H1 (cell line): ENCODE measurements around the gene TRAF5. TPM values are rescaled to one million over a fixed set of nuclear protein-coding genes. Genes with fewer than 3 reads are reported as not detected.

Source experiments
- CTCF ChIA-PET: fragments of 300-600 bp; sonication (Branson Sonifier 250); formaldehyde crosslinking; loops from one replicate; lab custom pipeline; 2021; ENCODE audit not compliant: partially characterized antibody; lab: Charles Lee
- POLR2A ChIA-PET: fragments of 300-600 bp; sonication (Branson Sonifier 250); formaldehyde crosslinking; loops from one replicate; lab custom pipeline; 2021; ENCODE audit warnings: inconsistent platforms; ENCODE audit not compliant: partially characterized antibody; lab: Charles Lee
- DNase-seq, 2 experiments: peaks; one replicate each; pipeline versions ENCODE4 v3.0.0 to v3.0.0-alpha.2; 2010 to 2022; ENCODE audit warnings: low spot score in 2 of 2, low read depth in 1 of 2, mixed read lengths in 1 of 2
- FAIRE-seq: peaks from 2 replicates; lab custom pipeline; 2011; peaks lifted over from hg19 to GRCh38; lab: Jason Lieb, UNC
- H2AFZ ChIP-seq: 2 replicates; pipeline ENCODE4 v1.8.1; 2012; ENCODE audit warnings: low read length, inconsistent platforms
- H2AK5ac ChIP-seq: 2 replicates; pipeline ENCODE4 v1.6.1; 2013; ENCODE audit warnings: low read depth, low read length
- H2BK120ac ChIP-seq: replicated peaks from 2 replicates; pipeline ENCODE3; 2013; ENCODE audit warnings: low read depth, low read length, inconsistent platforms
- H2BK12ac ChIP-seq: 2 replicates; pipeline ENCODE4 v1.6.1; 2013; ENCODE audit warnings: low read depth, low read length
- H2BK15ac ChIP-seq: 2 replicates; pipeline ENCODE4 v1.6.1; 2013; ENCODE audit warnings: low read length
- H2BK20ac ChIP-seq: 2 replicates; pipeline ENCODE4 v1.6.1; 2013; ENCODE audit warnings: low read length
- H2BK5ac ChIP-seq: 2 replicates; pipeline ENCODE4 v1.6.1; 2013; ENCODE audit warnings: low read depth, low read length
- H3K14ac ChIP-seq: 2 replicates; pipeline ENCODE4 v1.6.1; 2013; ENCODE audit warnings: inconsistent platforms; ENCODE audit not compliant: insufficient read length
- H3K18ac ChIP-seq: 2 replicates; pipeline ENCODE4 v1.6.1; 2013; ENCODE audit warnings: low read length; ENCODE audit errors: extremely low read depth
- H3K23ac ChIP-seq: 2 replicates; pipeline ENCODE4 v1.6.1; 2013; ENCODE audit warnings: inconsistent platforms; ENCODE audit not compliant: insufficient read length
- H3K23me2 ChIP-seq: 2 replicates; pipeline ENCODE4 v1.6.1; 2013; ENCODE audit warnings: low read depth, low read length
- H3K27ac ChIP-seq: 2 replicates; pipeline ENCODE4 v1.6.1; 2011; ENCODE audit warnings: low read depth, low read length, inconsistent platforms
- H3K27me3 ChIP-seq, 4 experiments: replicated peaks in 1 of 4; 1 replicate in 1 of 4; 2 replicates in 3 of 4; pipeline versions ENCODE4 v1.6.1 to v1.8.1; 2011 to 2013; ENCODE audit warnings: low read length in 3 of 4, mild to moderate bottlenecking in 3 of 4, inconsistent platforms in 2 of 4, mixed read lengths in 2 of 4, moderate library complexity in 1 of 4; ENCODE audit not compliant: control insufficient read depth in 3 of 4, insufficient read depth in 3 of 4; ENCODE audit errors: extremely low read depth in 1 of 4
- H3K36me3 ChIP-seq, 4 experiments: 2 replicates each; pipeline versions ENCODE4 v1.6.1 to v1.8.1; 2011 to 2013; ENCODE audit warnings: mild to moderate bottlenecking in 4 of 4, low read length in 3 of 4, moderate library complexity in 2 of 4, control low read depth in 1 of 4, inconsistent platforms in 1 of 4; ENCODE audit not compliant: insufficient read depth in 4 of 4, control insufficient read depth in 2 of 4
- H3K4ac ChIP-seq: replicated peaks from 2 replicates; pipeline ENCODE3; 2013; ENCODE audit warnings: low read length, low read depth, mixed read lengths, inconsistent platforms; ENCODE audit not compliant: insufficient read length
- H3K4me1 ChIP-seq, 4 experiments: replicated peaks in 1 of 4; 1 replicate in 1 of 4; 2 replicates in 3 of 4; pipeline versions ENCODE4 v1.6.1 to v1.8.1; 2011 to 2013; ENCODE audit warnings: low read length in 3 of 4, inconsistent platforms in 2 of 4, mixed read lengths in 1 of 4; ENCODE audit not compliant: insufficient read depth in 4 of 4, control insufficient read depth in 3 of 4
- H3K4me2 ChIP-seq, 2 experiments: 2 replicates each; pipeline versions ENCODE4 v1.6.1 to v1.8.1; 2011 to 2013; ENCODE audit warnings: low read depth in 2 of 2, low read length in 2 of 2, control low read depth in 1 of 2, inconsistent platforms in 1 of 2, mild to moderate bottlenecking in 1 of 2; ENCODE audit not compliant: insufficient read depth in 1 of 2
- H3K4me3 ChIP-seq, 4 experiments: fragments of 200-600, 300-600 bp in 1 of 4; sonication (generic), shearing (Covaris generic), sonication (Bioruptor Twin) in 1 of 4; 2 replicates each; pipeline versions ENCODE4 v1.5.1 to v1.8.1; 2011 to 2016; ENCODE audit warnings: low read length in 4 of 4, low read depth in 3 of 4, control low read depth in 2 of 4, inconsistent platforms in 2 of 4, mild to moderate bottlenecking in 2 of 4, mixed read lengths in 1 of 4, moderate library complexity in 1 of 4; ENCODE audit not compliant: insufficient read depth in 2 of 4; ENCODE audit errors: extremely low read depth in 1 of 4
- H3K56ac ChIP-seq: replicated peaks from 2 replicates; pipeline ENCODE3; 2013; ENCODE audit warnings: low read depth, mild to moderate bottlenecking, mixed read lengths, low read length, inconsistent platforms; ENCODE audit not compliant: insufficient read length
- H3K79me1 ChIP-seq: 2 replicates; pipeline ENCODE4 v1.6.1; 2013; ENCODE audit warnings: low read depth, low read length, control low read depth
- H3K79me2 ChIP-seq, 2 experiments: 2 replicates each; pipeline versions ENCODE4 v1.6.1 to v1.8.1; 2012 to 2013; ENCODE audit warnings: low read length in 2 of 2, mild to moderate bottlenecking in 2 of 2, inconsistent platforms in 1 of 2; ENCODE audit not compliant: insufficient read depth in 2 of 2, control insufficient read depth in 1 of 2
- H3K9ac ChIP-seq, 4 experiments: replicated peaks in 1 of 4; 1 replicate in 1 of 4; 2 replicates in 3 of 4; pipeline versions ENCODE4 v1.6.1 to v1.8.1; 2011 to 2013; ENCODE audit warnings: low read depth in 3 of 4, low read length in 3 of 4, control low read depth in 2 of 4, mild to moderate bottlenecking in 2 of 4, moderate library complexity in 2 of 4, inconsistent platforms in 1 of 4; ENCODE audit errors: extremely low read depth in 1 of 4
- H3K9me3 ChIP-seq, 2 experiments: 2 replicates each; pipeline versions ENCODE4 v1.6.1 to v1.8.1; 2012 to 2013; ENCODE audit warnings: mild to moderate bottlenecking in 2 of 2, moderate library complexity in 2 of 2, control low read depth in 1 of 2, inconsistent platforms in 1 of 2, low read depth in 1 of 2, low read length in 1 of 2, mixed read lengths in 1 of 2; ENCODE audit not compliant: insufficient read depth in 2 of 2
- H4K20me1 ChIP-seq, 2 experiments: replicated peaks in 1 of 2; 2 replicates each; pipeline versions ENCODE3 to v1.8.1; 2011 to 2013; ENCODE audit warnings: inconsistent platforms in 2 of 2, low read length in 2 of 2, mild to moderate bottlenecking in 1 of 2; ENCODE audit not compliant: insufficient read depth in 2 of 2, control insufficient read depth in 1 of 2
- H4K5ac ChIP-seq: 2 replicates; pipeline ENCODE4 v1.6.1; 2013; ENCODE audit warnings: low read length, low read depth, mixed read lengths, inconsistent platforms; ENCODE audit not compliant: insufficient read length
- H4K8ac ChIP-seq: 2 replicates; pipeline ENCODE4 v1.8.0; 2013; ENCODE audit warnings: mild to moderate bottlenecking, moderate library complexity, low read length, inconsistent platforms; ENCODE audit not compliant: insufficient read depth; ENCODE audit errors: extremely low read depth
- H4K91ac ChIP-seq: replicated peaks from 2 replicates; pipeline ENCODE3; 2013; ENCODE audit warnings: low read length, mixed read lengths, inconsistent platforms; ENCODE audit not compliant: insufficient read length
- CHD1 ChIP-seq: IDR thresholded peaks from 2 replicates; pipeline ENCODE4 v1.6.1; 2012; ENCODE audit warnings: low read depth, low read length, improper control_type of control experiment
- CREB1 ChIP-seq: IDR thresholded peaks from 2 replicates; pipeline ENCODE4 v1.6.1; 2012; ENCODE audit warnings: inconsistent platforms
- CTBP2 ChIP-seq: IDR thresholded peaks from 2 replicates; pipeline ENCODE4 v1.7.0; 2011; ENCODE audit warnings: borderline replicate concordance, mild to moderate bottlenecking, moderate library complexity, mixed read lengths, low read length; ENCODE audit not compliant: insufficient read depth, insufficient read length
- KDM4A ChIP-seq: IDR thresholded peaks from one replicate; pipeline ENCODE4 v1.7.1; 2012; ENCODE audit warnings: low read depth, mild to moderate bottlenecking, moderate library complexity, low read length, inconsistent platforms; ENCODE audit not compliant: severe bottlenecking
- KDM5A ChIP-seq: fragments of 200-600 bp; IDR thresholded peaks from 2 replicates; pipeline ENCODE4 v1.7.1; 2012; ENCODE audit warnings: mild to moderate bottlenecking, low read length, inconsistent platforms, mixed read lengths
- NRF1 ChIP-seq: IDR thresholded peaks from 2 replicates; pipeline ENCODE4 v1.6.1; 2011; ENCODE audit warnings: mild to moderate bottlenecking, low read depth, low read length, improper control_type of control experiment
- RBBP5 ChIP-seq: IDR thresholded peaks from 2 replicates; pipeline ENCODE4 v1.7.1; 2012; ENCODE audit warnings: low read depth, mild to moderate bottlenecking, inconsistent platforms, low read length, moderate library complexity, borderline replicate concordance
- SRF ChIP-seq: IDR thresholded peaks from 2 replicates; pipeline ENCODE4 v1.6.1; 2011; ENCODE audit warnings: mild to moderate bottlenecking, low read depth, low read length, moderate library complexity
- SUZ12 ChIP-seq: fragments of 200-600 bp; sonication (generic); IDR thresholded peaks from 2 replicates; pipeline ENCODE4 v1.6.1; 2012; ENCODE audit warnings: mild to moderate bottlenecking, inconsistent platforms, low read length, moderate library complexity, mixed read lengths
- WGBS, 2 experiments: shearing (Covaris generic) in 1 of 2; methylation state at CpG; one replicate each; pipeline versions ENCODE4 v1.1.6 to v1.1.7; 2013 to 2015; ENCODE audit warnings: low lambda C conversion rate in 2 of 2, mixed read lengths in 2 of 2, inconsistent platforms in 1 of 2, low coverage in 1 of 2, missing lambda C conversion rate in 1 of 2; ENCODE audit not compliant: insufficient replicate concordance in 2 of 2, insufficient coverage in 1 of 2, insufficient read length in 1 of 2; ENCODE audit errors: extremely low coverage in 1 of 2, missing lambda C conversion rate in 1 of 2; 5-methylcytosine and 5-hydroxymethylcytosine counted together
- polyA plus RNA-seq, 7 experiments: library from polyadenylated mRNA; depleted of rRNA in 3 of 7; stranded (reverse) in 5 of 7; unstranded in 2 of 7; fragments of >200 nt in 5 of 7; fragments of 200-250 nt in 2 of 7; gene quantifications; 1 replicate in 5 of 7; 2 replicates in 1 of 7; 4 replicates in 1 of 7; pipeline versions ENCODE4 v1.2.1 to v1.2.3, GENCODE V29; 2011 to 2013; ENCODE audit warnings: missing spikeins in 2 of 7, mixed read lengths in 2 of 7
- total RNA-seq: library from RNA; stranded (reverse); fragmentation: NEBNext Ultra II Directional; extraction: Animal tissue kit (Norgen Biotek cat#: 25700); gene quantifications from 2 replicates; pipeline ENCODE4 v1.2.1, GENCODE V29; 2021
- TF ChIP-seq, protein P1 (sequence below): IDR thresholded peaks from 2 replicates; pipeline ENCODE4 v1.6.1; 2012; ENCODE audit warnings: inconsistent platforms

The TRAF5 gene
- total and polyA plus RNA-seq, 2 of the 8 experiments (the other 6 are each of a cell fraction or from before 2014, with no cell fraction given), result 13.0 to 17.1 TPM

DNA sequence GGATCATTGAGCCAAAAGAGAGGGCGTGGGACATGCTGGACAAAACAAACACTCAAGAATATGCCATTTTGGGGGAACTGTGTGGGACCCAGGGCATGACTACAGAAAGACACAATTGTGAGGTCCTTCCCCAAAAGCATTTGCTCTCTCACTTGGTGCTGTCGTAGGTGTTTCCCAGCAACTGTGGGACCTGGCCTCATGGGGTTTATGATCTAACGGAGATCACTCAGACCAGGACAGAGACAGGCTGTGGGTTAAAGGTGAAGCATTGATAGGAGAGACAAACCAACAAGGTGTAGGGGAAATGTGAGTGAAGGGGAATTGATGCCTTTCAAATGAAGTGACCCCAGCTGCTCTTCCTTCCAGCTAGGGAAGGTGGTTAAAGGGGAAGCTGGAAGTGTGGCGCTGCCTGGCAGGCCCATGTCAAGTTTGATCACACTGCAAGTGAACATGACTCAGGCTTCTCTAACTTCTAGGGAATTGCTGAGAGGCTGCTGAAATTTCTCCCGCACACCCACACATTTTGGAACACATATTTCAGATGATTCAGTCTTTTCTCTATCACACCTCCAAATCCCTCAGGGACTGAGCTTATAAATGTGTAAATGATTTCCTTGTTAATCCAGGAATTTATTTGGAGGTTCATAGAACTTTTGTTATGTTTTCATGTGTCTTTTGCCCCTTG, 30.2 kb downstream of the TRAF5 start:
- no peak overlapping the region for H3K4ac ChIP-seq
- WGBS, 2 experiments, result 72% methylated on average over 5 of the region's 5 CpGs; no CpG with 5 or more reads in 1 of the 2 experiments
- POLR2A ChIA-PET, result interaction anchor here (1.8 kb wide), 1 partner anchor 11 kb away, joined by 4 read pairs; no protein-coding TSS in a partner anchor
- TF ChIP-seq KDM4A (no peak), CTBP2 (no peak), KDM5A (no peak), SUZ12 (no peak), SRF (no peak), CHD1 (no peak), NRF1 (no peak), RBBP5 (no peak), CREB1 (no peak)
- TF ChIP-seq, protein P1, sequence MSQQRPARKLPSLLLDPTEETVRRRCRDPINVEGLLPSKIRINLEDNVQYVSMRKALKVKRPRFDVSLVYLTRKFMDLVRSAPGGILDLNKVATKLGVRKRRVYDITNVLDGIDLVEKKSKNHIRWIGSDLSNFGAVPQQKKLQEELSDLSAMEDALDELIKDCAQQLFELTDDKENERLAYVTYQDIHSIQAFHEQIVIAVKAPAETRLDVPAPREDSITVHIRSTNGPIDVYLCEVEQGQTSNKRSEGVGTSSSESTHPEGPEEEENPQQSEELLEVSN, result no peak

More for the DNA sequence above, 30.2 kb downstream of the TRAF5 start:
- DNase-seq, result no peak
- Histone ChIP-seq H3K23ac (no peak overlapping the region), H3K18ac (no peak overlapping the region), H3K36me3 (peaks cover 0 to 18% (median 9%) of the 10 kb centered on the region in 4 experiments; a peak in 5 of 8 replicates), H3K4me1 (no peaks in the 10 kb centered on the region), H2BK120ac (no peak overlapping the region), H2BK5ac (no peak overlapping the region), H4K20me1 (no peaks in the 10 kb centered on the region), H2BK20ac (no peak overlapping the region), H3K9me3 (no peaks in the 10 kb centered on the region), H4K5ac (no peak overlapping the region), H2AK5ac (no peak overlapping the region), H3K14ac (no peak overlapping the region), H3K27me3 (no peaks in the 10 kb centered on the region), H3K23me2 (no peaks in the 10 kb centered on the region), H3K4me2 (no peak overlapping the region), H3K27ac (no peak overlapping the region), H2BK12ac (no peak overlapping the region), H3K9ac (no peak overlapping the region), H4K8ac (no peak overlapping the region), H2AFZ (no peak overlapping the region), H4K91ac (no peak overlapping the region), H3K56ac (no peak overlapping the region), H3K79me2 (no peaks in the 10 kb centered on the region), H2BK15ac (no peak overlapping the region), H3K4me3 (no peak overlapping the region), H3K79me1 (peaks cover 2% of the 10 kb centered on the region)
- CTCF ChIA-PET, result interaction anchor here (1.2 to 2.0 kb wide), 5 partner anchors 10 to 59 kb away, joined by 3 to 9 read pairs (median 5); no protein-coding TSS in a partner anchor
- no peak for FAIRE-seq
